DND-41 (cell line): ENCODE results near the gene MYO1B.

Experiments
- EZH2 ChIP-seq: IDR thresholded peaks from 3 replicates; pipeline ENCODE4 v1.6.1; 2012; ENCODE audit warnings: borderline replicate concordance, low read depth, mild to moderate bottlenecking, moderate library complexity, low read length, inconsistent platforms; ENCODE audit not compliant: severe bottlenecking
- TF ChIP-seq, protein P1 (sequence below): IDR thresholded peaks from 2 replicates; pipeline ENCODE4 v1.5.1; 2012; ENCODE audit warnings: borderline replicate concordance, low read length, moderate library complexity, mild to moderate bottlenecking; ENCODE audit not compliant: poor library complexity, severe bottlenecking; ENCODE audit errors: extremely low read depth

DNA sequence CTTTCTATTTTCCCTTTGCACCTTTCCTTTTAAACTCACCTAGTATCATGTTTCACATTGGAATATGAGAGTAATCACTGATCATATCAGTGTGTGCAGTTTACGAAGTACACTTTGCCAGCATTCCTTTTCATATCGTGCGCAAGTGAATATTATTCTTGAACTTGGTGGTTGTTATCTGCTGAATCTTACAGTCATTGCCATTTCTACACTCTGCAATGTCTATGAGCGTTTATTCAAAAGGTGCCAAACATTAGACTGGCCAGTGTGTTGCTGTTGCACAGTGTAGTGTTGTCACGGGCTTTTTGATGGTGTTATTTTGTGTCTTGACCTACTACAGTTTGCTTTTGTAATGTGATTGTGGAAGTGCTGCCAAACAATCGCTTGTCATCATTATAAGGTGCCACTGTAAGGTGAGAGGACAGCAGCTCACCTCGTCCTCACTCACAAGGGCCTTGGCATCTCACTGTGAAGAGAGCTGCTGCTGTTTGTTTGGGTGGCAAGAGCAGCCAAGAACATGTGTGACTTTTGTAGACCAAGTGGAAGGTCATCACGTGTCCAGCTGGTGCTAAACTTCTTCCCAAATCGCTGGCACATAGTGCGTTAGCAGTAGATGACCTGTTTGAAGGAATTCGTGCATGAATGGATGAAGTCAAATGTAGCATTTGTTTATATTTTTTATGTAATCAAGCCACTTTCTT is 113.3 kb downstream of the MYO1B start:
- TF ChIP-seq, protein P1, sequence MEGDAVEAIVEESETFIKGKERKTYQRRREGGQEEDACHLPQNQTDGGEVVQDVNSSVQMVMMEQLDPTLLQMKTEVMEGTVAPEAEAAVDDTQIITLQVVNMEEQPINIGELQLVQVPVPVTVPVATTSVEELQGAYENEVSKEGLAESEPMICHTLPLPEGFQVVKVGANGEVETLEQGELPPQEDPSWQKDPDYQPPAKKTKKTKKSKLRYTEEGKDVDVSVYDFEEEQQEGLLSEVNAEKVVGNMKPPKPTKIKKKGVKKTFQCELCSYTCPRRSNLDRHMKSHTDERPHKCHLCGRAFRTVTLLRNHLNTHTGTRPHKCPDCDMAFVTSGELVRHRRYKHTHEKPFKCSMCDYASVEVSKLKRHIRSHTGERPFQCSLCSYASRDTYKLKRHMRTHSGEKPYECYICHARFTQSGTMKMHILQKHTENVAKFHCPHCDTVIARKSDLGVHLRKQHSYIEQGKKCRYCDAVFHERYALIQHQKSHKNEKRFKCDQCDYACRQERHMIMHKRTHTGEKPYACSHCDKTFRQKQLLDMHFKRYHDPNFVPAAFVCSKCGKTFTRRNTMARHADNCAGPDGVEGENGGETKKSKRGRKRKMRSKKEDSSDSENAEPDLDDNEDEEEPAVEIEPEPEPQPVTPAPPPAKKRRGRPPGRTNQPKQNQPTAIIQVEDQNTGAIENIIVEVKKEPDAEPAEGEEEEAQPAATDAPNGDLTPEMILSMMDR, result no peak
- TF ChIP-seq EZH2, result no peak
